Type B pancreatic cell (in vitro differentiated cells): Measurements from ENCODE around the gene STX11. TPM values are rescaled to one million over a fixed set of nuclear protein-coding genes. Genes with fewer than 3 reads are reported as not detected.

Experiments
- DNase-seq: peaks from one replicate; pipeline ENCODE4 v3.0.0; 2021; ENCODE audit warnings: mixed read lengths; ENCODE audit not compliant: unreplicated experiment; ENCODE audit errors: extremely low spot score
- H3K27ac Mint-ChIP-seq: 2 replicates; pipeline ENCODE4 v1.8.0; 2021; ENCODE audit warnings: mild to moderate bottlenecking, mixed read lengths
- H3K27me3 Mint-ChIP-seq: 2 replicates; pipeline ENCODE4 v1.8.0; 2021; ENCODE audit warnings: mixed read lengths
- H3K36me3 Mint-ChIP-seq: 2 replicates; pipeline ENCODE4 v1.8.0; 2021; ENCODE audit warnings: mixed read lengths
- H3K4me1 Mint-ChIP-seq: one replicate; pipeline ENCODE4 v1.8.0; 2021; ENCODE audit warnings: mixed read lengths; ENCODE audit not compliant: unreplicated experiment
- H3K4me3 Mint-ChIP-seq: 2 replicates; pipeline ENCODE4 v1.8.0; 2021; ENCODE audit warnings: mild to moderate bottlenecking, mixed read lengths
- H3K9me3 Mint-ChIP-seq: 2 replicates; pipeline ENCODE4 v1.8.0; 2021; ENCODE audit warnings: mixed read lengths
- total RNA-seq: library from RNA; stranded (reverse); gene quantifications from 2 replicates; pipeline ENCODE4 v1.2.1, GENCODE V29; 2021; ENCODE audit warnings: low replicate concordance
- TF ChIP-seq, protein P1 (sequence below): fragments of 200-600 bp; sonication (generic); conservative IDR thresholded peaks from 2 replicates; pipeline ENCODE4 v1.5.0; 2021; ENCODE audit warnings: antibody characterized with exemption, mild to moderate bottlenecking

Gene STX11
- total RNA-seq, 1 donor from 2014 or later: 0.24 TPM

DNA sequence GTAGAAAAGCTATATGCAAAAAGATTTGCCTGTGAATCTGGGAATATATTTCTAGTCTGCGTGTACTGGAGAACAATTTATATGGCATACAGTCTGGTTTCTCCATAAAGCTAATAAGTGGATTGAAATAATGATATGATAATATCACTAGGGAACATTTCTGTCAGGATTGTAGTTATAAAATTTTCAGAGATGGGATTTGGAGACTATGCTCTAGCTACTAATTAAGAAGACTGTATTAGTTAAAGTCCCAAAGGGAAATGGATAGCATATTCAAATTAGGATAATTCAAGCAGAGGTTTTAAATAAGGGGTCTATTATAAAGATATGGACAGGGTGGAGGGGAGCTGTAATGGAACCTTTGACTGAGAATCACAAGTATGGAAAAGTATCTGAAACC is 7.2 kb upstream of the STX11 start:
- H3K4me3 Mint-ChIP-seq: no peak overlapping the region
- H3K36me3 Mint-ChIP-seq: no peaks in the 10 kb centered on the region
- H3K27me3 Mint-ChIP-seq: peaks cover 39% of the 10 kb centered on the region
- H3K27ac Mint-ChIP-seq: no peak overlapping the region
- no peaks in the 10 kb centered on the region for H3K4me1 Mint-ChIP-seq
- TF ChIP-seq, protein P1, sequence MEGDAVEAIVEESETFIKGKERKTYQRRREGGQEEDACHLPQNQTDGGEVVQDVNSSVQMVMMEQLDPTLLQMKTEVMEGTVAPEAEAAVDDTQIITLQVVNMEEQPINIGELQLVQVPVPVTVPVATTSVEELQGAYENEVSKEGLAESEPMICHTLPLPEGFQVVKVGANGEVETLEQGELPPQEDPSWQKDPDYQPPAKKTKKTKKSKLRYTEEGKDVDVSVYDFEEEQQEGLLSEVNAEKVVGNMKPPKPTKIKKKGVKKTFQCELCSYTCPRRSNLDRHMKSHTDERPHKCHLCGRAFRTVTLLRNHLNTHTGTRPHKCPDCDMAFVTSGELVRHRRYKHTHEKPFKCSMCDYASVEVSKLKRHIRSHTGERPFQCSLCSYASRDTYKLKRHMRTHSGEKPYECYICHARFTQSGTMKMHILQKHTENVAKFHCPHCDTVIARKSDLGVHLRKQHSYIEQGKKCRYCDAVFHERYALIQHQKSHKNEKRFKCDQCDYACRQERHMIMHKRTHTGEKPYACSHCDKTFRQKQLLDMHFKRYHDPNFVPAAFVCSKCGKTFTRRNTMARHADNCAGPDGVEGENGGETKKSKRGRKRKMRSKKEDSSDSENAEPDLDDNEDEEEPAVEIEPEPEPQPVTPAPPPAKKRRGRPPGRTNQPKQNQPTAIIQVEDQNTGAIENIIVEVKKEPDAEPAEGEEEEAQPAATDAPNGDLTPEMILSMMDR: no peak
- H3K9me3 Mint-ChIP-seq: no peaks in the 10 kb centered on the region
- DNase-seq: no peak

DNA sequence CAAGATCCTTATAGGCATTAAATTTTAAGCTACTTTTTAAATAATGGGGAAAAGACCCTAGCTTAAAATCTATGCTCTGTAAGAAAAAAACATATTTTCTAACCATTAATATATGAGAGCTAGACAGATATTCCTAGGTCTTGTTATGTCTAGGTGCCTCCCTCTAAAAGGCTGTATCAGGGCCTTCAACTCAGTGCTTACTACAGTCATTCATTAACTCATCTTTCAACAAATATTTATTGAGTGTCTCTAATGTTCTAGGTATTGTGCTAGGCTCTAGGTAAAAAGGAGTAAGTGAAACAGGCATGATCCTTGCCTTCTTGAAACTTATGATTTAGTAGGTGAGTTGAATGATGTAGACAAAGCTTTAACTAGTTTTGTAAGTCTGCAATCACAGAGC is 6.4 kb upstream of the STX11 start:
- no peaks in the 10 kb centered on the region for H3K36me3 Mint-ChIP-seq
- no peaks in the 10 kb centered on the region for H3K4me1 Mint-ChIP-seq
- no peak overlapping the region for H3K4me3 Mint-ChIP-seq
- peaks cover 47% of the 10 kb centered on the region for H3K27me3 Mint-ChIP-seq
- H3K9me3 Mint-ChIP-seq: no peaks in the 10 kb centered on the region
- no peak for DNase-seq
- no peak overlapping the region for H3K27ac Mint-ChIP-seq
- TF ChIP-seq, protein P1: no peak

DNA sequence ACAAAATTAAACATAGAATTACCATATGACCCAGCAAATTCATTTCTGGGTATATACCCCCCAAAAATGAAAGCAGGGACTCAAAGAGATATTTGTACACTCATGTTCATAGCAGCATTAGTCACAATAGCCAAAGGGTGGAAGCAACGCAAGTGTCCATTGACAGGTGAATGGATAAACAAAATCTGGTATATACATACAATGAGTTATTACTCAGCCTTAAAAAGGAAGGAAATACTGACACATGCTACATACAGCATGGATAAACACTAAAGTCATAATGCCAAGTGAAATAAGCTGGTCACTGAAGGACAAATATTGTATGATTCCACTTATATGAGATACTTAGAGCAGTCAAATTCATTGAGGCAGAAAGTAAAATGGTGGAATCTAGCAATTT is 5.3 kb upstream of the STX11 start:
- Mint-ChIP-seq H3K9me3 (no peaks in the 10 kb centered on the region), H3K27ac (no peak overlapping the region), H3K27me3 (peaks cover 57% of the 10 kb centered on the region), H3K4me1 (no peaks in the 10 kb centered on the region), H3K36me3 (no peaks in the 10 kb centered on the region), H3K4me3 (no peak overlapping the region)
- DNase-seq: no peak
- TF ChIP-seq, protein P1: no peak

DNA sequence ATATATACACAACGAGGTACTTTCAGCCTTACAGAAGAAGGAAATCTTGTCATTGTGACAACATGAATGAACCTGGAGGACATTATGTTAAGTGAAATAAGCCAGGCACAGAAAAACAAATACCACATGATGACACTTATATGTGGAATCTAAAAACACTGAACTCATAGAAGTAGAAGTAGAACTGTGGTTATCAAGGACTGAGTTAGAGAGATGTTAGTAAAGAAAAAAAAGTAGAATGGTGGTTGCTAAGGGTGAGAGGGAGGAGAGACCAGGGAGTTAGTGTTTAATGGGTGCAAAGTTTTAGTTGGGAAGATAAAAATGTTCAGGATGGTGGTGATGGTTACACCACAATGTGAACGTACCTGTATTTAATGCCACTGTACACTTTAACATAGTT is 4.8 kb upstream of the STX11 start:
- TF ChIP-seq, protein P1: no peak
- Mint-ChIP-seq H3K27me3 (peaks cover 57% of the 10 kb centered on the region), H3K4me1 (no peaks in the 10 kb centered on the region), H3K4me3 (no peak overlapping the region), H3K36me3 (no peaks in the 10 kb centered on the region), H3K27ac (no peak overlapping the region), H3K9me3 (no peaks in the 10 kb centered on the region)
- DNase-seq: no peak

DNA sequence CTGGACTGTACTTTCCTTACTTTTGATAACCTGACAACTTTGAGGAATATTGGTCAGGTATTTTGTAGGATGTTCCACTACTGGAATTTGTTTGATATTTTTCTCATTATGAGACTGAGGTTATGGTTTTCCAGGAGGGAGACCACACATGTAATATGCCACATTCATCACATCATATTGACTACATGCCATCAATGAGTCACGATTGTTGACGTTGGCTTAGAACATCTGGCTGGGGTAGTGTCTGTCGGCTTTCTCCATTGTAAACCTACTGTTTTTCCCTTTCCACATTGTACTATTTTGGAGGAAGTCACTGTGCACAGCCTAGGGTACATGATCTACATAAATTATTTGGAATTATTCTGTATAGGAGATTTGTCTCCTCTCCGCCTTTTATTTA is 1.4 kb upstream of the STX11 start:
- peaks cover 84% of the 10 kb centered on the region for H3K27me3 Mint-ChIP-seq
- no peaks in the 10 kb centered on the region for H3K36me3 Mint-ChIP-seq
- no peak for DNase-seq
- TF ChIP-seq, protein P1: no peak
- no peaks in the 10 kb centered on the region for H3K9me3 Mint-ChIP-seq
- H3K4me3 Mint-ChIP-seq: no peak overlapping the region
- no peak overlapping the region for H3K27ac Mint-ChIP-seq
- H3K4me1 Mint-ChIP-seq: peaks cover 9% of the 10 kb centered on the region

DNA sequence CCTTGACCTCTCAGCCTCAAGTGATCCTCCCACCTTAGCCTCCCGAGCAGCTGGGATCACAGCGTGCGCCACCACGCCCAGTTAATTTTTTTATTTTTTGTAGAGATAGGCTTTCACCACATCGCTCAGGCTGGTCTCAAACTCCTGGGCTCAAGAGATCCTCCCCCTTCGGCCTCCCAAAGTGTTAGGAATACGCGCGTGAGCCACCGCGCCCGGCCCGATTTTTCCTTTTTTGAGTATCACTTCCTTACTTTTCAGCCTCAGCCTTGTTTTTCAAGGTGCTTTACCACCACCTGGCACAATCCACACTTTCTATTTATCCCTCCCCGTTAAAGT is 791 bp upstream of the STX11 start:
- peaks cover 9% of the 10 kb centered on the region for H3K4me1 Mint-ChIP-seq
- TF ChIP-seq, protein P1: no peak
- peak overlapping the region; percentile 87 for H3K4me3 Mint-ChIP-seq
- no peaks in the 10 kb centered on the region for H3K36me3 Mint-ChIP-seq
- peak overlapping the region; percentile 46 for H3K27ac Mint-ChIP-seq
- peaks cover 90% of the 10 kb centered on the region for H3K27me3 Mint-ChIP-seq
- no peaks in the 10 kb centered on the region for H3K9me3 Mint-ChIP-seq
- no peak for DNase-seq
